Left lobe of liver (tissue), 2 donors: Measurements from ENCODE around the gene TMEM238L. TPM values are rescaled to one million over a fixed set of nuclear protein-coding genes. Genes with fewer than 3 reads are reported as not detected.

Source experiments
- ATAC-seq: fragments of 200-7000 bp; cut with Tn5 transposase; one replicate; pipeline ENCODE4 v1.9.1; 2020; ENCODE audit warnings: mild to moderate bottlenecking, moderate library complexity
- DNase-seq: peaks from one replicate; pipeline ENCODE4 v3.0.0-alpha.2; 2020; ENCODE audit warnings: low spot score
- total RNA-seq: library from RNA; stranded (reverse); gene quantifications from one replicate; pipeline ENCODE4 v1.2.1, GENCODE V29; 2021
- donor health status: DM: no; HTN: no; CAD: no; lungs with moderate emphysema.
- donor health status: DM: no; HTN: yes; CAD: no.

Gene TMEM238L
- total RNA-seq, 1 donor from 2014 or later, result not detected

DNA sequence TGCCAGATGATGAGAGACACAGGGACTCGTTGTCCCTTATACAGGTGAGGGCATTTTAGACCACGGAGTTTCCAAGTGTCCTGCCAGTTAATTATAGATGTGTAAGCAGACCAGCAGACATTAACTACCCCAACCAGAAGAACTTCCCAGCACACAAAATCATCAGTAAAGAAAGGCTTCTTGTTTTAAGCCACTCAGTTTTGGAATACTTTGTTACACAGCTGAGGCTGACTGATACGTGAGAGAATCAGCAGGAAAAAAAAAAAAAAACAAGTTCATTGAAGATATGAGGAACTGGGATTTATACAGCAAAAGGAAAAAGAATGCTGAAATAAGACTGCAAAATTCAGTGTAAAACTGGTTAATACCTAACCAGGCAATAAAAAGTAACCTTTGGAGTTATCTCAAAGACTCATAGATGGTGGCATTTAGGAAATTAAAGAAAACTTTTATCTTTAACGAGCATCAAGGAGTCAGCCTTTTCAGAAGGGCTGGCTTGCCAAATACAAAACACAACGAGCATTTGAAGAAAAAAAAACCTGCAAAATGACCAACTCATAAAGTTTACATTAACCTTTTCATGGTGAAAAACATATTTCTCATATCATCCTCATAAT lies 28.1 kb downstream of the TMEM238L start:
- peak; percentile 19 for ATAC-seq
- no peak for DNase-seq

DNA sequence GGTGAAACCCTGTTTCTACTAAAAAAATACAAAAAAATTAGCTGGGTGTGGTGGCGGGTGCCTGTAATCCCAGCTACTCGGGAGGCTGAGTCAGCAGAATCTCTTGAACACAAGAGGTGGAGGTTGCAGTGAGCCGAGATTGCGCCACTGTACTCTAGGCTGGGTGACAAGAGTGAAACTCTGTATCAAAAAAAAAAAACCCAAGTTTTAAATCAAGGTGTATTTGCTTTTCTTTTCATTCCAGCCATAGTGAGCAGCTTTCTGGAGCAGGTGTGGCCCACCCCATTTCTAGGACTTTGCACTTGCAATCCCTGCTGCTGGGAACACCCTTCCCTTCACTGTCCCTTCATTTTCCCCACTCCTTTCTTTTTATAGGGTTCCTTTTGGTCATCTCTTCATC lies 28.8 kb downstream of the TMEM238L start:
- DNase-seq, result peak; percentile 48
- ATAC-seq, result peak; percentile 47

DNA sequence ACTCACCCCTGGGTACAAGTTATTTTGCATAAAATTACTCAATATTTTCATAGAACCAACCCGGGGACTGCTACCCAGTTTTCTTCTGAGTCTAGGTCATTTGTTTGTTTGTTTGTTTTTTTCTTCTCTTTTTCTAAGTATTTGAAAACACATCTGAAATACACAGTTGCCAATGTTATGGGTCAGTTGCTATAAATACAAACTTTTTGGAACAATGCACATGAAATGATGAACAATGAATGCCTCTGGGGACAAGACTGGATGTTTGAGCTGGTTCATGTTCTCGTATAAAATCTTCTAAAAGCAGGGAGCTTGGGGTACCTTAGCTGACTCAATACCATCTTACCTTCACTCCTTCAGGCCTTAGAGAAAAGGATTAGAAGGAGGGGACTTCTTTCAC lies 30.5 kb downstream of the TMEM238L start:
- ATAC-seq, result no peak
- DNase-seq, result no peak

DNA sequence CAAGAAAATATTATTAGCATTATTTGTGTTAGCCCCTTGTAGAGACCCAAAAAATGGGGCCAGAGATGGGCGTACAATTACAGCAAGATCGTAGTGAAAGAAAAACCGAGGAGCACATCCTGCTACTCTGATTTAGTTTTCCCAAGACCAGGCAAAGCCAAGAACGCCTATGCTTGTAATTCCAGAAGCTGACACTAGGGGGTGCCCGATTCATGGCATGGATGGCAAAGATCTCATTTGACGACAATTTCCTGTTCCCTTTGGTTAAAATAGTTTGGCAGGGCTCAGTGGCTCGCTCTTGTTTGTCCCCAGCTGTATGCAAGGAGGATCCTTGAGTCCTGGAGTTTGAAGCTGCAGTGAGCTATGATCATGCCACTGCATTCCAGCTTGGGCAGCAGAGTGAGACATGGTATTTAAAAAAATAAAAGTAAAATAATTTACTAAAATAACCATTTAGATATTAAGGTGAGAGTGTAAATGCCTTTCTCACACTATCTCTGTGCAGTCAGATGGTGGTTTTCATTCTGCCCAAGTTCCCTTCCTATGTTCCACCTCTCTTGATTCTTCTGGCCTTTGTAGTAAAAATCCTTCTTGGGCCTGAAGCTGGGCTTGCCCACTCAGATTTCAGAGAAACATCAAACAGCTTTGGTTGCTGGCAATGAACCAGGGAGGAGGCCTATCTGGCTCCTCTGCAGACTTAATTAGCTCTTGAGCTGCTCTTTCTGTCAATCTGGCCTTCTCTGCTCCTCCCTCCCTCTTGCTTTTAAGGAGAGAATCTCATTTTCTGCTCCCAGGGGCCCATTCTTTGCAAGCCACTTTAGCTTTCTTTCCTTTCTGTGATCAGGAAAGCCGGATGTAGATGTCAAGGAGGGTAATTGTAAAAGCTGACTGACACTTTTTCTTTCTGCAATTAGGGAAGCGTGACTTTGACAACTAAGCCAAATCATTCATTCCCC lies 31.2 kb downstream of the TMEM238L start:
- DNase-seq (no peak), ATAC-seq (peak; percentile 48)

DNA sequence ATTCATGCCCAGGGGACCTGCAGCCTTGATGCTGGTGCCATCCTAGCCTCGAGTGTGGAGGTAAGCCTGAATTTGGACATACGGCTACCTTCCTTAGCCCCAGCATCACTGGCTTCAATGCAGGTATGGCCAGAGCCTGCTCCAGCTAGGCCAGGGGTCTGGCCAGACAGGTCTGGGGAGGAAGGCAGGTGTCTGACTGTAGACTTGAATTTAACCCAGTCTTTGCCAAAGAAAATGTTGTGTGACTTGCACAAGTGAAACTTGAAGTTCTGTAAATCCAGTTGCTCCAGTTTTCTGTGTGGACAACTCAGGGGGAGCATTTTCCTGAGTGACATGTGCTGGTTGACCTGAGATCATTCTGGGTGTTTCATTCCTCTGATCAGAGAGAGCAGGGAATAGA lies 32.8 kb downstream of the TMEM238L start:
- DNase-seq, result no peak

DNA sequence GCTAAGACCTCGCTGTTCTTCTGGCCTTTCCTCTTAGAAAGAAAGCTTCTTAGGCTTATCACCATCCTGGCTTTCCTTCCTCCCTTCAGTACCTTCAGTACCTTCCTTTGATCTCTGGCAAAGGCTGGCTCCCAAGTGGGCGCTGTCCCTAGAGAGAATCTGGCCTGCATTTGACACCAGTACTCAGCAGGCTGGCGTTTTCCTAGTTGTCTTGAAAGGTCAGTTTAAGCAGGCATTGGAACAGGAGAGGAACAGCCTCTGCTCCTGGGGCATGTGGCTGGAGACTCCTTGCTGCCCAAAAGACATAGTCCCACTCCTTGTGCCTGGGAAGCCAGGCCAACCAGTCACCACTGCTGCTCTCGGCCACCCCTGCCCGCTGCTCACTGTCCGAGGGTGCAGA lies 34.1 kb downstream of the TMEM238L start:
- no peak for ATAC-seq

More for the DNA sequence above, 32.8 kb downstream of the TMEM238L start:
- no peak for ATAC-seq

DNA sequence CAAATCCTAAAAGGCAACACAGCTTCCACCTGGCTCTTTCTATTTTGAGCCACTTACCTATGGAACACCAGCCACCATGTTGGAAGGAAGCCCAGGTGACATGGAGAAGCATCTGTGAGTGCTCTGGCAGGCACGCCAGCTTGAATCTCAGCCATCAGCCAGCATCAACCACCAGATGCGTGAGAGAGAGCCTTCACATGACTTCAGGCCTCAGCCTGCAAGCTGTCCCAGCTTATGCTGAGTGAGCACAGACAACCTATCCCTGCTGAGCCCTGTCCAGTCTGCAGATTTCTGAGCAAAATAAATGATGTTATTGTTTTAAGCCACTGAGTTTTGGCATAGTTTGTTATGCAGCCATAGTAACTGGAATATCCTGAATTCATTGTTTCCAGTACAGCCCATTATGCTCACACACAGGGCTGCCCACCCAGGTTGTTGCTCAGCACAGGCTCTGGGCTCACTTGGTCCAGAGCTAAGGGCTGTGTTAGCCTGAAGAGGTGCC lies 35.1 kb downstream of the TMEM238L start:
- DNase-seq, result no peak
- ATAC-seq, result no peak

More for the DNA sequence above, 34.1 kb downstream of the TMEM238L start:
- no peak for DNase-seq

DNA sequence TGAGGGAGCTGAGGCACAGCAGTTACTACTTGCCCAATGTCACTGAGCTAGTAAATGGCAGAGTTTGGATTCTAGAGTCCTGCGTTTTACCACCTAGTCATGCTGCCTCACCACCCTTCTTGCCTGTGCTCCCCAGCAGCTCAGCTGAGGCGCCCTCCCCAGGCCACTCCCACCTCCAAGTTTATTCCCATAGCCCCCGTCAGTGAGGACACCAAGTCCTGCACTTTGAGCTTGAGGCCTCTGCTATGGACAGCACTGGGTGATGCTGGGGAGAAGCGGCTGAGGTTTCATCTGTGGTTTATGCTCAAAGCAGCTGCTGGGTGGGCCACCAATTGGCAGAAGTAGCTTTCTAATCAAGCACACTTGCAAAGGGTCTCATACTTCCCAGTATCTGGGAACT lies 36.7 kb downstream of the TMEM238L start:
- ATAC-seq, result no peak

DNA sequence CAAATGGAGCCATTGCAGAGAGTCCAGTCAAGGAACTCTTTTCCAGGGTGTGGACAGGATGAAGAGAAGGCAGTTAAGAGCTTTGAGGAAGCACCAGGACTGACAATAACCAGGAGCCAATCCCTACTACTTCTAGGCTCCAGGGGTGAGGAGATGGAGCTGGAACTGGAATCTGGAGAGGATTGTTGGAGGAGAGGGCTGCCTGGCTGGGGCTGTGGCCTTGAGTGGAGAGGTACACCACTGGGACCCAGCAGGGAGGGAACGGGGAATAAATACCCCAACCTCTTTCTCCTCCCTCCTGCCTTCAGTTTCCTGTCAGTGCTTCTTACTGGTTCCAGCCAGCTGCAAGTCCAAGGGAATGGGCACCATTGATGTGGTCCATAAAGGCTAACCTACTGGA lies 41.9 kb downstream of the TMEM238L start:
- ATAC-seq (no peak), DNase-seq (no peak)

More for the DNA sequence above, 36.7 kb downstream of the TMEM238L start:
- no peak for DNase-seq

DNA sequence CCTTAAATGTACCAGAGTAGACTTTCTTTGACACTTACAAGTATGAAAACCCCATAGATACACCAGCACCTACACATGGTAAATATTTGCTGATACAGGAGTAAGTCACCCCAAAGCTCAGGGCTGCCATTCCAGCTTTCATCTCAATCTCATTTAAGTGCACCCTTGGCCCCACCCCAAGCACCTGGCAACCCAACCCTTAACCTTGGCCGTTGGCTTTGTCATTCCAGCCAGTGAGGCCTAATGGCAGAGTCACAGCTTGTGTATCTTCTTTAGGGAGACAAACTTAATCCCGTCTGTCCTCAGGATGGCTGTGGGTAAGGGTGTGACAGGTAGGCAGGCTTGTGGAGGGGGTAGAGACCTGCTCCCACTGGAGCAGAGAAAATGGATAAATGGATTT lies 42.6 kb downstream of the TMEM238L start:
- ATAC-seq (no peak), DNase-seq (no peak)

DNA sequence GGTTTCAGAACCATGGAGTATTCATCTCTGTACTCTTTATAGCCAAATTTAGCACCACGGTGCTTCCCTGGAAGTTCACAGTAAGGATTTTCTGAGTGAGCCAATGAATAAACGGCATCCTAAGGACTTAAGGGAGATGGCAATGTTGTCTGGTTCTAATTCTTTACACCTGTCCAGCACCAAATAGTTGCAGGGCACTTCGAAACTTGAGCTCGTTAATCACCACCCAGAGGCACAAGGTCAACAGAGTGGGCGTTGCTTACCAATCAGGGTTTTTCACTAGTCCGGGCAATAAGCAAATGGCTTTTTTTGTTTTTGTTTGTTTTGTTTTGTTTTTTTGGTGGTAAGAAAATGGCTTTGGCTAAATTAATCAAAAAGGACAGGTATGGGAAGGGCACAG lies 45.8 kb downstream of the TMEM238L start:
- peak; percentile 62 for ATAC-seq
- peak; percentile 59 for DNase-seq

DNA sequence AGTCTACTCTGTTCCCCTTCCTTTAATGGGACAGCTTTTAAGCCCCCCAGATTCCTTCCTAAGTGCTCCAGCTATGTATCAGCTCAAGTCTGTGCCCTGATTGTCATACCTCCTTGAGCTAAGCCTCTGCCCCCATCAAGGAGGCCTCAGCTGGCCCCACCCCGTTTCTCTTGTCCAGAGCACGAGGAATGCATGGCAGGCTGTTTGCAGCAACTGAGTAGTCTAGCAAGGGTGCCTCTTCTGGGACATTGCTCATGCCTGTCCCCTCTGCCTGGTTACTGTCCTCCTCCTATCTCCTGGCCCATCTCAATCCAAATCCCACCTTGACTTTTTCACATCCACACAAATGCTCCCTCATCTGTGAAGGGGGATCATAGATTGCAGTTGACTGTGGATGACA lies 46.3 kb downstream of the TMEM238L start:
- ATAC-seq, result peak; percentile 9
- no peak for DNase-seq

DNA sequence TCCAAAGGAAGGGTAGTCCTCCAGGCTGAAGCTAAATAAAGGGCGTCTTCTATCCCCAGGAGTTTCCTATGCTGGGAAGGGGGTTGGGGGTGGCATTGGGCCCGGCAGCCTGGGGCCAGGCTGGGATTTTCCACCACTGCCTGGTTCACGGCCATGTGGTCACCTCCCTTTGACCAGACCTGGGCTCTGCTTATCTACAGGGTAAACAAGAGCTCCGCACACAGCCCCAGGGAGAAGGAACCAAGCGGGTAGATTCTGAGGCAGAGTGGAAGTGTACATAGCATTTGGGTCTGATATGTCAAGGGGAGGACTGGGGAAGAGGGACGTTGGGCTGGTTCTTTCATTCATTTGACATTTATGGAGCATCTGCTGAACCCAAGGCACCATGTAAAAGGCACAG lies 46.8 kb downstream of the TMEM238L start:
- DNase-seq (peak; percentile 84), ATAC-seq (peak; percentile 88)

DNA sequence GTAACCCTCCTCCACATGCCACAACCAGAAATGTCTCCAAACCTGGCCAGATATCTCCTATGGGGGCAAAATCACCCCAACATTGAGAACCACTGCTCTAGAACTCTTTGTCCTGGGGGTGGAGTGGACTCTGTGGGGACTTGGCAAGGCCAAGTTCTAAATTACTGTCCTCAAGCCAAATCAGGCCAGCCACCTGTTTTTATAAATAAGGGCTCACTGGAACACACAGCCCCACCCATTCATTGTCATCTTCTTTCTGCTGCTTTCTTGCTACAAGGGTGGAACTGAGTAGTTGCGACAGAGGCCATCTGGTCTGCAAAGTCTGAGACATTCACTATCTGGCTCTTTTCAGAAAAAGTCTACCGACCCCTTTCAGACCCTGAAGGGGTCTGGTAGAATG lies 47.3 kb downstream of the TMEM238L start:
- ATAC-seq (peak; percentile 64), DNase-seq (peak; percentile 49)

DNA sequence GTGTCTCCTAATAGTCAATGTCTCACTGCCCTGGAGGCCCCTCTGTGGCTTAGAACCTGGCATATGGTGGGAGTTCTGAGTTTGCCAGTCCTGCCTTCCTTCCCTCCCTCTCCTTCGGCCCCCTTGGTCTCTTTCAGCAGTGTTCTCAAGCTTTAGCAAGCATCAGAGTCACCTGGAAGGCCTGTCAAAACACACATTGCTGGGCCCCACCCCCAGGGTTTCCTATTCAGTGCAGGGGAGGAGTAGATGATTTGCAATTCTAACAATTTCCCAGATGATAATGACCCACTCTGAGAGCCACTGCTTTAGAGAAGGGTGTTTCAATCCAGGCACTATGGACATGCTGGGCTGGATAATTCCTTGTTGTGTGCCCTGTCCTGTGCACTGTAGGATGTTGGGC lies 47.7 kb downstream of the TMEM238L start:
- DNase-seq (no peak), ATAC-seq (peak; percentile 25)

DNA sequence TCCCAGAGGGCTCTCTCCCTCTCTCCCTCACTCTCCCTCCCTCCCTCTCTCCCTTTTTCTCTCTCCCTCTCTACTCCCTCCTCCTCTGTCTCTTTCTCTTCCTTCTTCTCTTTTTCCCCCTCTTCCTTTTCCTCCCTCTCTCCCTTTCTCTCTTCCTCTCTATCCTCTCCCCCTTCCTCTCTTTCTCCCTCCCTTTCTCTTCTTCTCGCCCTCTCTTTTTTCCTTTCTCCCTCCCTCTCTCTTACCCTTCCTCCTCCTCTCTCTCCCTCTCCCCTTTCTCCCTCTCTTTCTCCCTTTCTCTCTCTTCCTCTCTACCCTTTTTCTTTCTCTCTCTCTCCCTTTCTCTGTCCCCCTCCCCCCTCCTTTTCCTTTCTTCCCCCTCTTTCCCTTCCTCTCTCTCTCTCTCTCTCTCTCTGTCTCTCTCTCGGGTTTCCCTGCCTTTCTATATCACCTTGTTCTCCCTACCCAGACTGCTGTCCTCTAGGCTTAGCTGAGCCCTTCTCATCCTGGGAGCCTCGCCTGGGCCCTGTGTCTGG lies 48.2 kb downstream of the TMEM238L start:
- no peak for ATAC-seq
- no peak for DNase-seq

DNA sequence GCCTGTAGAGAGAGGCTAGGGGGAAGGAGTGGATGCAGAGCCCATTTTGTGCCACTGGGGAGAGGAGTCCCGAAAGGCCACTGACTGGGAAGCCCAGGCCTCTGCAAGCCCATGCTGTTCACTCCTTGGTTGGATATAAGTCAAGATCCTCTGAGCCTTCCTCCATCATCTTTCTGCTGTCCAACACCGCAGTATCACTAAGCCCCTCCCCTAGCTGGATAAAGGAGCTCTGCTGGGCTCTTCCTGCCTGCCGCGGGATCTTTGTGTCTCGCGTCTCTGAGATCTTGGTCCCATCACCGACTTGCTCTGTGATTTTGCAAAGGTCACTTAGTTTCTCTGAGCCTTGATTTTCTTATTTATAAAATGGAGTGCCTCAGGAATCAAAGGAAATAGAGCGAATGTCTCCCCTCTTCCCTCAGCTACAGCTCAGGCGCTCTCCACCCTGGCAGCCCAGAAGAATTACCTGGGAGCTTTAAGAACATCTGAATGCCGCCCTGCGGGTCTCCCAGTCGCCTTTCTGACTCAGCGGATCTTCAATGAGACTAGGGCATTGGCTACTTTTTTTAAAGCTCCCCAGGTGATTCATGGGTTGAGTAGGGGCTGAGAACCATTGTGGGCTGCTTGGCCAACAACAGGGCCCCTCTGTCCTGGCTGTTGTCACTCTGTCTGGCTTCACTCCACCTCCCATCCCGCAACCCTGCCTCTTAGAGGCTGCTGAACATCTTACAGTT lies 48.9 kb downstream of the TMEM238L start:
- ATAC-seq (no peak), DNase-seq (no peak)

DNA sequence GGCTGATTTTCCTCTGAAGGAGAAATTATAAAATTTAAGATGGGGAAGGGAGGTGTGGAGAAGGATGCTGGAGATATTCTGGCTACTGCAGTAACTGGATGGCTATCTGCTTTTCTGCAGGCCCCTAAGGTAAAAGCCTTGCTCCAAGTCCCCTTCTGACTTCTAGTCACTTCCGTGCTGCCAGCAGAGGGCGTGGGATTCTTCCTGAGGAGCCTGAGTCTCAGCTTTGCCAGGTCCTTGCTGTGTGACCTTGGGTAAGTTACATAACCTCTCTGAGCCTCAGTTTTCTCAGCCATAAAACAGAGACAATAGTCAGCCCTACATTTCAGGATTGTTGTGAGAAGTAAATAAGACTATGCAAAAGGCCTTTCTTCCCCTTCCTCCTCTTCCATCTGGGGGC lies 49.8 kb downstream of the TMEM238L start:
- DNase-seq (no peak), ATAC-seq (no peak)

DNA sequence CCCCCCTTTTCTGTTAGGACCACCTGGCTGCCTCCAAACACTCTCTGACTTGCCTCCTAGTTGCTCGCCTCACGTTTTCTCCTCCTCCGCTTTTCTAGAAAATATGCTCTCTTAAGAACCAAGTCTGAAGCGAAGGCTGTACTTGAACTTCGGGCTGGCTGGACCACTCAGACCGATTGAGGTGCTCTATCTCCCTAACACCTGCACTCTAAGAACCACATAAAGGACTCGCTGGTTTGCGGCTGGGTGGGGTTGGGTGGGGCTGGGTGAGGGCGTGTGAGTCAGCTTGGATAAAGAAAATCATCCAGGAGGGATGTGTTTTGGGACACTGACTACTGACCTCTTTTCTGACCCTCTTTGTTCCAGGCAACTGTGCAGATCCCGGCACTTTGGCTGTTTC lies 51.2 kb downstream of the TMEM238L start:
- DNase-seq (no peak), ATAC-seq (no peak)

DNA sequence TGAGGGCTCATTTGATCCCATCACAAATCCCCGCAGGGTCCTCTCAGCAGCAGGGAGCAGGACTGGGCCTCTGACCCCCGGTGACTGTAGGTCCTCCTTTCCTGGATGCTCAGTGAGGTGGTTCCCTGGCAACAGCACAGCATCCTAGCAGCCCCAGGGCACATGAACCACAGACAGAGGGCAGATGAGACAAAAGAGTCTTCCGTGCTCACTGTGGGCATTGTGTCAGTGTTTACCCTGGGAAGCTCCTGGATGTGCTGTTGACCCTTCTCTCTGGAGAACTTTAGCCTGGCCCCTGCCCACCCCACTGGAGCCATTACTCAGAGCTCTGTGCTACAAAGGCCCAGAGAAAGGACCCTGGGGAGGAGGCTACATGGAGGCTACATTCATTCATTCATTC lies 52.3 kb downstream of the TMEM238L start:
- ATAC-seq (no peak), DNase-seq (no peak)

DNA sequence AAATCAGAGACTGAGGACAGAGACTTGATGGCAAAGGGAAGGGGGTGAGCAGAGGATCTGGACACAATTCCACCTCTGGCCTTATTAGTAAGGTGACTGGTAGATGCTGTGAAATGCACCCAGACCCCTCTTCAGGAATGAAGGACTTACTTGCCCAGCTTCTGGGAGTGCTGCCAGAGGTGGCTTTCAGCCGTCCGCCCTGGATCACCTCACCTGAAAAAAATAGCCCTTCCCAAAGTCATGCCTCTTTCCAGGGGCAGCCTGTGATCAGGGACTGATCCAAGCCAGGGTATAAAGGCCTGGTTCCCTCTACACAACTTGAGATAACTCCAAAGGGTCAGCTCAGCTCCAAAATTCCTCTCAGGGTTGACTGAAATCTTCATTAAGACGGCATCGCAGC lies 53.7 kb downstream of the TMEM238L start:
- ATAC-seq (peak; percentile 56), DNase-seq (no peak)
